NCI-H1105 treated with DMSO at 0.1 percent for 48 hours (cell line): ENCODE results near the gene SH3YL1.

Source experiments
- DNase-seq: peaks from one replicate; lab custom pipeline; 2025; lab: John Stamatoyannopoulos, UW

The SH3YL1 gene, protein sequence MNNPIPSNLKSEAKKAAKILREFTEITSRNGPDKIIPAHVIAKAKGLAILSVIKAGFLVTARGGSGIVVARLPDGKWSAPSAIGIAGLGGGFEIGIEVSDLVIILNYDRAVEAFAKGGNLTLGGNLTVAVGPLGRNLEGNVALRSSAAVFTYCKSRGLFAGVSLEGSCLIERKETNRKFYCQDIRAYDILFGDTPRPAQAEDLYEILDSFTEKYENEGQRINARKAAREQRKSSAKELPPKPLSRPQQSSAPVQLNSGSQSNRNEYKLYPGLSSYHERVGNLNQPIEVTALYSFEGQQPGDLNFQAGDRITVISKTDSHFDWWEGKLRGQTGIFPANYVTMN

DNA sequence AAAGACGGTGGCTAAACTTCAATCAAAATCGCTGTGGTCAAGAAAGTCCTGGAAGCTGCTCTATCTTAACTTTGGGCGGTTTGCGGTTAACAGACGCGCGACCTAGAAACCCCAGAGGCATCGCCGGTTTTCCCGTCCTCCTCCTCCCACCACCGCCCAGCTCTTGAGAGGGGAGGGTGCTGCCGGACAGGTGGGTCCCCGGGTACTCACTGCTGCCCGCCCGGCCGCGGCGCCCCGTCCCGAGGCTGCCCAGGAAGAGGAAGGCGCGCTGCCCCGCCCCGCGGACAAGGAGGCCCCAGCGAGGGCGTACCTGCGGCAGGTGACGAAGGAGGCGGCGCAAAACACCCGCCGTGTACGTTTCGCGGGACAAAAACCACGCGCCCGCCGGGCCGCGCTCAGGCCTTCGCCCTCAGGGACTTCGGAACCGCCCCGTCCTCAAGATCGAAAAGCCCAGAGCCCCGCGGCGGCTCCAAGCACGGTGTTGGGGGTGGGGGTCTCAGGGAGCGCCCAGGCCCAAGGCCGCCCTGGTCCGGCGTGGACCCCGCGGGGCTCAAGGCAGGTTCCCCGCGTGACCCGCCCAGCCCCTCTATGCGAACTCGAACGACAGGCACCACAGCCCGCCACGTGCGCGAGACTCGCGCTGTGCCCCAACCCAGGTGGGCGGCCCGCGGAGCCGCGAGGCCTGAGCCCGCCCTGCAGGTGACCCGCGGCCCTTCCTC is at the start of gene SH3YL1:
Gene SH3YL1 (minus strand): TSS at position 259 of the 719 bp plus-strand sequence. CDS start 48 bp downstream, at position 211.
- peak; percentile 23 for DNase-seq

GRCh38 chr2:310994-311393 is 47.2 kb upstream of the SH3YL1 start:
- DNase-seq: no peak

GRCh38 chr2:309954-310510 is 46.2 kb upstream of the SH3YL1 start:
- DNase-seq: no peak

GRCh38 chr2:309148-309953 is 45.5 kb upstream of the SH3YL1 start:
- no peak for DNase-seq

DNA sequence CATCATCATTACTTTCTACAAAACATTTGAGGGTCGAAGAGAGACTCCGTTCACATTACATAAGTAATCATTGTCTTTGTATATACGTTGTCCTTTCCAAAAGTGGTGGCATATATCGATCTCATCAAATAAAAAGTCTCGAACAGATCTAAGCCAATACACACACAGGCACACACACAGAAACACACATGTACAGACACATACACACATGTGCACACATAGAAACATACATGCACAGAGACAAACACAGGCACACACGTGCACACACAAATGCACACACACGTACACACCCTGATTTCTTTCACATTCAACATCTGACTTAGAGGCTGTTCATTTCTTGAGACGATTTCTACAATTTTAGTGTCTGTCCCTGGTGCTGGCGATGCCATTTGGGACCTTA is 41.5 kb upstream of the SH3YL1 start:
- no peak for DNase-seq

DNA sequence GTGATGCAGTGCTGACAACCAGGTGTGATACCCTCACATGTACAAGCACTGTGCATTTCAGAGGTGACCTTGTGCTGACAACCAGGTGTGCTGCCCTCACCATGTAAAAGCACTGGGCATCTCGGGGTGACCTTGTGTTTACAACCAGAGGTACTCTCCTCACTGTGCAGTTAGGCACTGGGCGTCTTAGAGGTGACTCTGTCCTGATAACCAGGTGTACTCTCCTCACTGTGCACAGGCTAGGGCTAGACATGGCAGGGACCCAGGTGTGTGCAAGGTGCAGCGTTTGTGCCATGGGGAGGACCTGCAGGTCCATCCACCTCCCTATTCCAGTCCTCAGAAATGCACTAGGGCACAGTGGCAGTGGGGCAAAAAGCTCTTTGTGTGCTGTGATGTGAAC is 32.5 kb upstream of the SH3YL1 start:
- no peak for DNase-seq

- no peak for DNase-seq
These were observed 31.3 kb upstream of the SH3YL1 start for GRCh38 chr2:295090-295489.

DNA sequence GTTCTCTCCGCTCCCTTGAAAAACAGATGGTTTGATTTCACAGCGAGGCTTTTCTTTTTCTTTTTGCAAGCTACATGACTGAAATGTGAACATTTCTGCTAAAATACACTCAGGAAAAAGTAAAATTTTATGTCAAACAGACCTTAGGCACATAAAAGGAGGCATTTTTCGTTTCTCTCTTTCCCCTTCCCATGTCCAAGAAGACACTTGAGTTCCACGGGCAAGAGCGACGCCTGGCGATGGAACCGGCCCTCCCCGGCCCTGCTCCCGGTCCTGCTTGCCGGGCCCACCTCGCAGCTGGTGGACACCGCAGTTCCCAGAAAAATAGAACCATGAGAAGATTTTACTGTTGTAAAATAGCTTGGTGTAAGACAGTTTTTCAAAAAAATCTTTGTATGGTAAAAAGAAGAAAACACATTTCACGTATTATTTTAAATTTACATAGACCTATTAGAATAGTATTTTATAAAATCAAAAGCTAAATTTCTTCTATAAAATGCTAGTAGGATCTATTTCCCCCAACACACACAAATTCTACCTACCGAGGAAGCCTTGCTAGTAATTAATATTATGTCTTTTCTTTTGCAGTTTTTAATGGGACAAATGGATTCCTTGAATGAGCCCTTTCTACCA is 26.4 kb upstream of the SH3YL1 start:
- DNase-seq: peak; percentile 48

DNA sequence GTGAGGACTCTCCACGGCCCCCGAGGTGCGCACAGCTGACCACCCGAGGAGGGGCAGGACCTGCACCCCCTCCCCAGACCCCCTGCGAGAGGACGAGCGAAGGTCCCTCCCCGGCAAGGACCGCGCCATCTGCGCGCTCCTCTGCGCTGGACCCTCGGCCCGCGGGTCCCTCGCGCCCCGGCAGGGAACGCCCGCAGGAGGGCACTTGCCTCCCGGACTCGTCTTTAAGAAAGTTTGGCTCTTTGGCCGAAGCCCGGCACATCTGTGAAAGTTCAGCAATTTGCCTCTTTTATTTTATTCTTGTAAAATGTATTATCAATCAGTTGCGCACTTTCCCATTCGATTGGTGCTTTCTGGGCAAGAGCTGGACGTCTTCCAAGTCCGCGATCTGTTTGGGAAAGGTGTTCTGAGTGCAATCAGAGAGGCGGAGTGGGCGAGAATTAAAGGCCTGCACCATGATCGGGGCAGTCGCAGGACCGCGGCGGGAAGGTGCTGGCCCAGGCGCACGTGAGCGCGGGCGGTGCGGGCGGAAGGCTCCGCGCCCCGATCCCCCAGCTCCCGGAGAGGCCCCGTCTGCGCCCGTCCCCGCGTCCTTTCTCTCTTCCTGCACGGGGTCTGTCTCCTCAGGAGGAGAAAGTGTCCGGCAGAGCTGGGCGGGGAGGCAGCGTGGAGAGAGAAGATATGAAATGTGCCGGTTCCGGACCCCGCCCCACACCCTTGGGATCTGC is 25.7 kb upstream of the SH3YL1 start:
- DNase-seq: peak; percentile 8

DNA sequence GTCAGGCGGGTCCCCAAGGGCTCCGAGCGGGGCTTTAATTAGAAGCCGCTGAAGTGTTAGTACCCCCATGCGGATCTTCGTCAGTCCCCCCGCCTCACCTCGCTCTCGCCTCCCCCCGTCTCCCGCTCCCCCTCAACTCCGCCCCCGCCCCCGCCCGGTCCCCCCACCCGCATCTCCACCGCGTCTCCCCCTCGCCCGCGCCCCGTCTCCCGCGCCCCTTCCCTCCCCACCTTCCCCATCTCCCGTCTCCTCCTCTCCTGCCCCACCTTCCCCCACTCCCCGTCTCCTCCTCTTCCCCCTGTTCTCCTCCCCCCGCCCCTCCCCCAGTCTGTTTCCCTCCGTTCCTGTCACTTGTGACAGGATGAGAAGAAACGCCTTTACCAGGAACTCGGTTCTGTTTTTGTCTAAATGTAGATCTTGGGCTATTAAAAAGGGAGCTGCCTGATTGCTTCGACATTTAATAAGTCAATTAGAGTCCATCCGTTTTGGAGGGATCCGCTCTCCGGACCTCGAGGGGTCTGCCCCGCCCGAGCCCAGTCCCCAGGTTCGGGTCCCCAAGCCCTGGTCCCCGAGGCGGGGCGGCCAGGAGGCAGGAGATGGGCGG is 25.0 kb upstream of the SH3YL1 start:
- DNase-seq: no peak

GRCh38 chr2:287911-288757 is 24.3 kb upstream of the SH3YL1 start, which contains the start of gene ALKAL2:
TSS of gene ALKAL2 (minus strand) at chr2:288091. CDS start at chr2:287835, 256 bp downstream.
- no peak for DNase-seq

DNA sequence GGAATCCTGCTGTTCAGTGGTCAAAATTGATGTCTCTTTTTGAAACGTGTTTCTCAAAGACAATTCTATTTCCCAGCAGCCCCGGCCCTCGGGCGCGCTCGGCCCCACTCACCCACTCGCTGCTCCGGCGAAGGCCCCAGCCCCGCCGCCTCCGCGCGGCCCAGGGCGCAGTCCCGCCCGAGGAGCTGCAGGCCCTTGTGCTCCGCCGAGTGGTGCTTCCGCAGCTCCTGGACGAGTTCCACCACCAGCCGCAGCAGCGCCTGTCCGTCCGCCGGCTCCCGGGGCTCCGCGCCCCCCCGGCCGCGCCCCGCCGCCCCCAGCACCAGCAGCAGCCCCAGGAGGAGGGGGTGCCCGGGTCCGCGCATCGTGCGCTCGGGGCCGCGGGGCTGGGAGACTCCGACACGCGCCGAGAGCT is 23.6 kb upstream of the SH3YL1 start:
- no peak for DNase-seq

DNA sequence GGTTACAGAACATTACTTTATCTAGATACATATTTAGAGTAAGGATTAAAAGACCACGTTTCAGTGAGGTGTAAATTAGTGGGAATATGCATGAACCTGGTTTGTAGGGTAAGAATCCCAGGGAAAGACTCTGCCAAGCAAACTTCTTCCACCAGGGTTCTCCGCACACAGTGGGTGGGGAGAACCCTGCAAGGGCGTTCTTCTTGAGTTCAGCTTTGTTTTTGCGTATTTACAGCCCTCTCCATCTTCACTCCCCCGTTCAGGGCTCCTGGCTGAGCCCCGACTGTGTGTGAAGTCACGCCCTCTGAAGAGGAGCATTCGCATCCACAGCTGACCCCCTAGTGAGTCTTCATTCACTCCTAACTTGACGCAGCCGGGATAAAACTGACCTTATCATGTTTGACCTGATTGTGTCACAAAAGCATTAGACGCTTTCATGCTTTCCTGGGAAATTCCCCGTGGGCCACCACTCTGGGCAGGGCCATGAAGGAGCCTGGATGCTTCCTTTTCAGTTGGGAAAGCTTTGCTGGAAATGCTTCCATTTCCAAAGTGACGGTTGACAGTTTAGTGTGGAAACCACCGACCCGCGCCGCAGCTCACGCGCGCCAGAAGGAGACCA is 23.1 kb upstream of the SH3YL1 start:
- DNase-seq: no peak

DNA sequence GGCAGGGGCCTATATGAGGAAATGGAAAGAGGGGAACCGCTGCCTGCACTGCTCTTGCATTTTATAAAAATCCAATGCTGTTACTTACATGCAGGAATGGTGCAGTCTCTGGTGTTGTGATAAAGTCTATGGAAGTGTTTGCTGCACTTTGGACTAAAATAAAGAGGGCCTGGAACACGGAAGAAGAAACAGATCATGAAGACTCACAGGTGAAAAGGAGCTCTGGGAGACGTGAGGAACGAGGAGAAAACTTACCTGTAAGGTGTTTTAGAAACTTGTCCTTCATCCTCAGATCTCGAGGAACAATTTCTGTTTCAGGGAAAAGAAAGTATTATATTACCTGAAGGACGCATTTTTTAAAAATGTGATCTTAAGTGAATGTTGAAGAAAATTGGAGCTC is 22.2 kb upstream of the SH3YL1 start:
- no peak for DNase-seq

GRCh38 chr2:285531-285930 is 21.7 kb upstream of the SH3YL1 start:
- no peak for DNase-seq

DNA sequence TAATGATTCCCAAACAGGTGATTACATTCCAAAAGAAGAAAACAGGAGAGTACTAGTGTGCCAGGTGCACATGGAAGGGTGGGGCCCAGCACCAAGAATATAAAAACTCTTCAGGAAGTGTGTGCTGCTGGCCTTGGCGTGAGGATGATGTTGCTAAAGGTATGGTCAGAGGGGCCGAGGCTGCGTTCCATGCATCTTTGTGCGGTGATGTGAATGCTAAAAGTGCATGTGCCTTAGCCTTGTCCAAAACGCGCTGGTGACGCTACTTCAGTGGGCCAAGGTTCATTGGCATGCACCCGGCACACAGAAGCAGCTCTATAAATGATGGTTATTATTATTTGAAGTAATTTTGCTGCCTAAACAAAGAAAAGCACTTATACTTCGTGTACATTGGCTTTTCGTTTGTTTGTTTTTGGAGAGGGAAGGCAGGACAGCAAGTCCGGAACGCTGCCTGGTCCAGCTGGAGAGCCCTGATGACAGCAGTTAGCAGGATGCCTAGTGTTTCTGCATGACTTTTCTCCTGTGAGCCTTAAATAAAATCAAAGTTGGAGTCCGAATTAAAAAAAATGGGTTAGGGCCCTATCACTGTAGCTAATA is 21.2 kb upstream of the SH3YL1 start:
- no peak for DNase-seq

DNA sequence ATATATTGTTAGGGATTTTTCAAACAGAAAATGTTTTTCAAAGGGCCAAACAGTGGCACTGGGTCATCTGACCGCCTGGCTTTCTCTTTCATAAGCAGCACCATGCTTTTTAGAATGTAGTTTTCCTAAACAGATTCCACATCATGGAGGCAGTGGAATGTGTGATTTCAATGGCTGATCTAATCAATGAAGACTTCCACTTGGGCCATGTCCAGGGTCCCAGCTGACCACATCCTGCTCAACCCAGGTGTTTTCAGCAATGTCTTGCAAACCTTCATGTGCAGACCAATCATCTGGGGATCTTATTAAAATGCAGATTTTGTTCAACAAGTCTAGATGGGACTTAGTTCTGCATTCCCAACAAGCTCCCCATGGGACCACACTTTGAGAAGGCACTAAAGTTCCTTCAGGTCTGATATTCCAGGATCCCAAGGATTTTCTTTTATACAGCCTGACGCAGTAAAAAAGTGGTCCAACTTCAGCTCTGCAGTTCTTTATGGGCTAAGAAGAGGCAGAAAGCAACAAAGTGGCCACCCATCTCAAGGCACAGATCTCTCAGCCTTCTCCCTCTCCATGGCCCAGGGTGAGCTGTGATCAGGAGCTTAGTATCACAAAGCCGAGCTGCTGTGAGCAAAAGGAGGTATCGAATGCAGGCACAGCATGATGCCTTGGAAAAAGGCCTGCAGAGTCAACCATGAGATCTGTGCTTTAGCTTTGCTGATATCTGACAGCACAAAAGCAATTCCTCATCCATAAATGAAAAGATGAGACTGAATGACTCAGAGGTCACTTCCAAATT is 20.4 kb upstream of the SH3YL1 start:
- no peak for DNase-seq
